Measurements from ENCODE around the gene HAS3.

DNA sequence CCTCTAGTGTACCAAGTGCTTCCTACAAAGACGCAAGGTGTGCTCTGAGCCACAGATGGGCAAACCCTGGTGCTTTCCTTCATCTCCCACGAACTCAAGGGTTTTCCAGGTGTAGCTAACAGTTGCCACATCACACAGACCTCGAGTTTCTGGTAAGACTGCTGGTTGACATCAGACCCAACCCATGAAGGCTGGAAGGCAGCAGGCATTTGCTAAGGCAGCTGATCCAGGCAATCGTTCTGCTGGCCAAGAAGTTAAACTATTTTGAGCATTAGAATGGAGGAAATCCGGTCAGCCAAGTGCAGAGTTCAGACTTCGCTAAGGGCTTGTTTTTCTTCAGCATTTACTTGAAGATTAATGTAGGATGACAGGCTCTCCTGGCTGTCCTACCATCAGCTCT is 11.5 kb downstream of the HAS3 start:
- TF ChIP-seq, protein P1, sequence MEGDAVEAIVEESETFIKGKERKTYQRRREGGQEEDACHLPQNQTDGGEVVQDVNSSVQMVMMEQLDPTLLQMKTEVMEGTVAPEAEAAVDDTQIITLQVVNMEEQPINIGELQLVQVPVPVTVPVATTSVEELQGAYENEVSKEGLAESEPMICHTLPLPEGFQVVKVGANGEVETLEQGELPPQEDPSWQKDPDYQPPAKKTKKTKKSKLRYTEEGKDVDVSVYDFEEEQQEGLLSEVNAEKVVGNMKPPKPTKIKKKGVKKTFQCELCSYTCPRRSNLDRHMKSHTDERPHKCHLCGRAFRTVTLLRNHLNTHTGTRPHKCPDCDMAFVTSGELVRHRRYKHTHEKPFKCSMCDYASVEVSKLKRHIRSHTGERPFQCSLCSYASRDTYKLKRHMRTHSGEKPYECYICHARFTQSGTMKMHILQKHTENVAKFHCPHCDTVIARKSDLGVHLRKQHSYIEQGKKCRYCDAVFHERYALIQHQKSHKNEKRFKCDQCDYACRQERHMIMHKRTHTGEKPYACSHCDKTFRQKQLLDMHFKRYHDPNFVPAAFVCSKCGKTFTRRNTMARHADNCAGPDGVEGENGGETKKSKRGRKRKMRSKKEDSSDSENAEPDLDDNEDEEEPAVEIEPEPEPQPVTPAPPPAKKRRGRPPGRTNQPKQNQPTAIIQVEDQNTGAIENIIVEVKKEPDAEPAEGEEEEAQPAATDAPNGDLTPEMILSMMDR (conservative IDR thresholded peaks at IDR 0.05; ENCODE audit: low read depth, low read length) = no peak
- no peak for TF ChIP-seq EZH2 (IDR thresholded peaks at IDR 0.05; ENCODE audit: low read length, unreplicated experiment)
- TF ChIP-seq EZH2phosphoT487 (IDR thresholded peaks at IDR 0.05; ENCODE audit: borderline replicate concordance, low read length) = no peak

All from PC-3 (cell line).